Fibroblast of lung (primary cell): ENCODE results near the gene SPTAN1. TPM values are rescaled to one million over a fixed set of nuclear protein-coding genes. Genes with fewer than 3 reads are reported as not detected.
A peak's percentile ranks its signal among the peaks of the same experiment; 100 is the strongest.

ENCODE experiments used
- DNase-seq, 2 donors: peaks; one replicate each; pipeline versions ENCODE4 v3.0.0 to v3.0.0-alpha.2; 2010; ENCODE audit warnings: low read depth in 2 of 2
- H2AFZ ChIP-seq: 2 replicates; pipeline ENCODE4 v1.5.1; 2012; ENCODE audit warnings: low read length, control low read depth, inconsistent platforms
- H3K27ac ChIP-seq: 2 replicates; pipeline ENCODE4 v1.5.1; 2011; ENCODE audit warnings: low read length, control low read depth; ENCODE audit not compliant: insufficient read depth
- H3K27me3 ChIP-seq: 2 replicates; pipeline ENCODE4 v1.5.1; 2011; ENCODE audit warnings: mild to moderate bottlenecking, low read length; ENCODE audit not compliant: control insufficient read depth, insufficient read depth
- H3K36me3 ChIP-seq: 2 replicates; pipeline ENCODE4 v1.5.1; 2011; ENCODE audit warnings: low read length; ENCODE audit not compliant: control insufficient read depth, insufficient read depth
- H3K4me1 ChIP-seq: 2 replicates; pipeline ENCODE4 v1.5.1; 2011; ENCODE audit warnings: low read length; ENCODE audit not compliant: control insufficient read depth, insufficient read depth; ENCODE audit errors: extremely low read depth
- H3K4me2 ChIP-seq: 2 replicates; pipeline ENCODE4 v1.5.1; 2011; ENCODE audit warnings: low read length, control low read depth; ENCODE audit not compliant: insufficient read depth; ENCODE audit errors: extremely low read depth
- H3K4me3 ChIP-seq, 4 experiments: fragments of 200-600 bp in 1 of 4; sonication (generic) in 1 of 4; replicated peaks in 1 of 4; 2 replicates each; pipeline ENCODE4 v1.5.1; 2011 to 2016; ENCODE audit warnings: low read length in 4 of 4, low read depth in 3 of 4, mild to moderate bottlenecking in 3 of 4, control low read depth in 2 of 4, inconsistent platforms in 1 of 4, mixed read lengths in 1 of 4; ENCODE audit not compliant: insufficient read depth in 1 of 4; ENCODE audit errors: control extremely low read depth in 1 of 4
- H3K79me2 ChIP-seq: 2 replicates; pipeline ENCODE4 v1.5.1; 2012; ENCODE audit warnings: mild to moderate bottlenecking, low read length, inconsistent platforms; ENCODE audit not compliant: control insufficient read depth, insufficient read depth
- H3K9ac ChIP-seq: 2 replicates; pipeline ENCODE4 v1.5.1; 2011; ENCODE audit warnings: mild to moderate bottlenecking, low read length, control low read depth; ENCODE audit not compliant: insufficient read depth
- H3K9me3 ChIP-seq: 2 replicates; pipeline ENCODE4 v1.5.1; 2012; ENCODE audit warnings: low read depth, low read length; ENCODE audit not compliant: control insufficient read depth, insufficient read depth
- H4K20me1 ChIP-seq: 2 replicates; pipeline ENCODE4 v1.5.1; 2011; ENCODE audit warnings: low read length; ENCODE audit not compliant: control insufficient read depth, insufficient read depth; ENCODE audit errors: extremely low read depth
- CTCF ChIP-seq, 2 donors: IDR thresholded peaks in 1 of 2; conservative IDR thresholded peaks in 1 of 2; 1 replicate in 1 of 2; 2 replicates in 1 of 2; pipeline ENCODE4 v1.5.1; 2011 to 2012; ENCODE audit warnings: low read length in 2 of 2, control low read depth in 1 of 2, inconsistent platforms in 1 of 2, low read depth in 1 of 2, mild to moderate bottlenecking in 1 of 2
- EZH2 ChIP-seq: IDR thresholded peaks from 2 replicates; pipeline ENCODE4 v1.5.1; 2012; ENCODE audit warnings: low read length, control low read depth, mild to moderate bottlenecking; ENCODE audit errors: missing control alignments
- polyA plus RNA-seq, 2 donors: library from polyadenylated mRNA; depleted of rRNA in 1 of 2; stranded (reverse) in 1 of 2; unstranded in 1 of 2; fragments of >200 nt; gene quantifications; 2 replicates each; pipeline ENCODE4 v1.2.1, GENCODE V29; 2011 to 2012; ENCODE audit warnings: missing spikeins in 1 of 2
- total RNA-seq: library from RNA; depleted of rRNA; stranded (reverse); fragments of >200 nt; gene quantifications from 2 replicates; pipeline ENCODE4 v1.2.1, GENCODE V29; 2014

The SPTAN1 gene
- total and polyA plus RNA-seq, 2 donors (not counting 1 experiment from before 2014, with no cell fraction given): 189 to 518 TPM

GRCh38 chr9:128565578-128565977 is 13.2 kb downstream of the SPTAN1 start:
- Histone ChIP-seq H3K79me2 (peaks cover 63% of the 10 kb centered on the region), H4K20me1 (peaks cover 2% of the 10 kb centered on the region), H3K27ac (no peak overlapping the region), H3K4me1 (no peaks in the 10 kb centered on the region), H3K4me3 (no peak overlapping the region), H3K36me3 (peaks cover 12% of the 10 kb centered on the region), H3K9me3 (no peaks in the 10 kb centered on the region), H3K9ac (no peak overlapping the region), H2AFZ (no peak overlapping the region), H3K4me2 (no peak overlapping the region), H3K27me3 (no peaks in the 10 kb centered on the region)
- TF ChIP-seq EZH2 (no peak), CTCF (conservative IDR thresholded peaks at IDR 0.05 in 1 of 2, IDR thresholded peaks at IDR 0.05 in 1 of 2; ENCODE audit: low read depth in 1 of 2, low read length in 2 of 2) (no peak)
- no peak for DNase-seq

- peaks cover 12% of the 10 kb centered on the region for H3K36me3 ChIP-seq
- no peak overlapping the region for H3K4me3 ChIP-seq
- peaks cover 2% of the 10 kb centered on the region for H4K20me1 ChIP-seq
- peak; percentile 13 to 31 for DNase-seq
- peaks cover 58% of the 10 kb centered on the region for H3K79me2 ChIP-seq
- no peak overlapping the region for H2AFZ ChIP-seq
- H3K27ac ChIP-seq: no peak overlapping the region
- no peak overlapping the region for H3K9ac ChIP-seq
- H3K4me2 ChIP-seq: no peak overlapping the region
- no peaks in the 10 kb centered on the region for H3K9me3 ChIP-seq
- TF ChIP-seq EZH2: no peak
- no peak for TF ChIP-seq CTCF (conservative IDR thresholded peaks at IDR 0.05 in 1 of 2, IDR thresholded peaks at IDR 0.05 in 1 of 2; ENCODE audit: low read depth in 1 of 2, low read length in 2 of 2)
- H3K27me3 ChIP-seq: no peaks in the 10 kb centered on the region
- no peaks in the 10 kb centered on the region for H3K4me1 ChIP-seq
These were observed 16.2 kb downstream of the SPTAN1 start for GRCh38 chr9:128568470-128569078.

GRCh38 chr9:128575469-128575868 is 23.1 kb downstream of the SPTAN1 start:
- Histone ChIP-seq H3K27ac (no peak overlapping the region), H3K36me3 (peaks cover 32% of the 10 kb centered on the region), H3K27me3 (no peaks in the 10 kb centered on the region), H3K9ac (no peak overlapping the region), H3K4me1 (no peaks in the 10 kb centered on the region), H3K4me2 (no peak overlapping the region), H3K4me3 (no peak overlapping the region), H3K79me2 (peaks cover 21% of the 10 kb centered on the region), H4K20me1 (no peaks in the 10 kb centered on the region), H2AFZ (no peak overlapping the region), H3K9me3 (no peaks in the 10 kb centered on the region)
- DNase-seq: peak; percentile 52 to 60
- TF ChIP-seq EZH2 (no peak), CTCF (conservative IDR thresholded peaks at IDR 0.05 in 1 of 2, IDR thresholded peaks at IDR 0.05 in 1 of 2; ENCODE audit: low read depth in 1 of 2, low read length in 2 of 2) (no peak)
